NCI-H748 (cell line): Measurements from ENCODE around the gene CXCL11.
"Not testable (repeated sequence)": the region's sequence is repeated elsewhere in the genome, so short reads cannot be mapped to it uniquely, and the experiment has no call there.

ENCODE experiments used
- DNase-seq: peaks from one replicate; lab custom pipeline; 2025; ENCODE audit not compliant: unreplicated experiment; lab: John Stamatoyannopoulos, UW

The CXCL11 gene

GRCh38 chr4:76035799-76036380 lies at the start of gene CXCL11:
Gene CXCL11, minus strand, starts transcription at chr4:76036070. Its CDS starts 83 bp downstream, at chr4:76035987.
- DNase-seq, result no peak

GRCh38 chr4:76084542-76084941 lies 48.7 kb upstream of the CXCL11 start:
- DNase-seq, result no peak

GRCh38 chr4:76083386-76083988 lies 47.6 kb upstream of the CXCL11 start:
- no peak for DNase-seq

GRCh38 chr4:76078033-76078613 lies 42.3 kb upstream of the CXCL11 start:
- no peak for DNase-seq

- no peak for DNase-seq
Observed at GRCh38 chr4:76074993-76075600, 39.2 kb upstream of the CXCL11 start.

GRCh38 chr4:76074468-76074867 lies 38.6 kb upstream of the CXCL11 start, which contains the start of gene ART3:
Gene ART3, plus strand, starts transcription at chr4:76074709. Its CDS starts 1,181 bp downstream, at chr4:76075890.
- no peak for DNase-seq

GRCh38 chr4:76072760-76073159 lies 36.9 kb upstream of the CXCL11 start:
- DNase-seq, result no peak

GRCh38 chr4:76067652-76068286 lies 31.9 kb upstream of the CXCL11 start:
- DNase-seq, result peak; percentile 50

- no peak for DNase-seq
Observed at GRCh38 chr4:76066546-76066945, 30.7 kb upstream of the CXCL11 start.

- DNase-seq, result no peak
Observed at GRCh38 chr4:76061982-76062381, 26.1 kb upstream of the CXCL11 start.

- DNase-seq, result no peak
Observed at GRCh38 chr4:76061421-76061820, 25.6 kb upstream of the CXCL11 start.

- no peak for DNase-seq
Observed at GRCh38 chr4:76060506-76060905, 24.6 kb upstream of the CXCL11 start.

GRCh38 chr4:76059750-76060149 lies 23.9 kb upstream of the CXCL11 start:
- DNase-seq, result no peak

GRCh38 chr4:76058888-76059426 lies 23.1 kb upstream of the CXCL11 start:
- no peak for DNase-seq

- no peak for DNase-seq
Observed at GRCh38 chr4:76058302-76058701, 22.4 kb upstream of the CXCL11 start.

- no peak for DNase-seq
Observed at GRCh38 chr4:76055421-76055820, 19.6 kb upstream of the CXCL11 start.

- DNase-seq, result no peak
Observed at GRCh38 chr4:76055016-76055415, 19.1 kb upstream of the CXCL11 start.

- DNase-seq, result no peak
Observed at GRCh38 chr4:76053730-76054129, 17.9 kb upstream of the CXCL11 start.

GRCh38 chr4:76050560-76051050 lies 14.7 kb upstream of the CXCL11 start:
- DNase-seq, result not testable (repeated sequence)

GRCh38 chr4:76049860-76050416 lies 14.1 kb upstream of the CXCL11 start:
- not testable (repeated sequence) for DNase-seq

- not testable (repeated sequence) for DNase-seq
Observed at GRCh38 chr4:76044686-76045085, 8.8 kb upstream of the CXCL11 start.
